Islet of Langerhans (tissue), 1 donor: Measurements from ENCODE around the gene SYNDIG1.

Source experiments
- FAIRE-seq: peaks from one replicate; lab custom pipeline; 2011; peaks lifted over from hg19 to GRCh38; lab: Jason Lieb, UNC

The SYNDIG1 gene

DNA sequence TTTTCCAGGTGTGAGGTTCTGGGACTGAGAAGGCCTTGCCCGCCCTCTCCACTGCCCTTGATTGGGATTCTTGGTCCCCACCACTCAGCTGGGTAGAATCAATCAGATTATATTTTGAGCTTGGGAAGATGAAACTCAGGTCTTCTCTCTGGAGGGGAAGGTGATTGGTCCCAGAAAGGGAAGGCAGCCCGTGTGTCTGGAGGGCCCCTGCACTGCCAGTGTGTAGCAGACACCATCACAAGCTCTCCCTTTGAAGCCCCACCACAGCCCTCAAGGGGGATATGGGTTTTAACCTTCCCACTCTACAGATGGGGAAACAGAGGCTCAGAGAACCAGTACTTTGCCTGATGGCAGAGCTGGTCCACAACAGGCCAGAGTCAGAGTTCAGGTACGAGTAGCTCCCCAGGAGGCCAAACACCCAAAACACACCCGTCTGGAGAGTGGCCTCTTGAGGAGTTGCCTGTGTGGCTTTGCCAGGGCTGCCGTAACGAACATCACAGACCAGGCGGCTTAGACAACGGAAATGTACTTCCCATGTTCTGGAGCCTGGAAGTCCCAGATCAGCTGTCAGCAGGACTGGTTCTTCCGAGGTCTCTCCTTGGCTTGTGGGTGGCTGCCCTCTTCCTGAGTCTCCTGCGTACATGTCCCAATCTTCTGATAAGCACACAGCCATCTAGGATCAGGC, 205.6 kb downstream of the SYNDIG1 start:
- no peak for FAIRE-seq

GRCh38 chr20:24675651-24676352, 206.4 kb downstream of the SYNDIG1 start:
- no peak for FAIRE-seq

DNA sequence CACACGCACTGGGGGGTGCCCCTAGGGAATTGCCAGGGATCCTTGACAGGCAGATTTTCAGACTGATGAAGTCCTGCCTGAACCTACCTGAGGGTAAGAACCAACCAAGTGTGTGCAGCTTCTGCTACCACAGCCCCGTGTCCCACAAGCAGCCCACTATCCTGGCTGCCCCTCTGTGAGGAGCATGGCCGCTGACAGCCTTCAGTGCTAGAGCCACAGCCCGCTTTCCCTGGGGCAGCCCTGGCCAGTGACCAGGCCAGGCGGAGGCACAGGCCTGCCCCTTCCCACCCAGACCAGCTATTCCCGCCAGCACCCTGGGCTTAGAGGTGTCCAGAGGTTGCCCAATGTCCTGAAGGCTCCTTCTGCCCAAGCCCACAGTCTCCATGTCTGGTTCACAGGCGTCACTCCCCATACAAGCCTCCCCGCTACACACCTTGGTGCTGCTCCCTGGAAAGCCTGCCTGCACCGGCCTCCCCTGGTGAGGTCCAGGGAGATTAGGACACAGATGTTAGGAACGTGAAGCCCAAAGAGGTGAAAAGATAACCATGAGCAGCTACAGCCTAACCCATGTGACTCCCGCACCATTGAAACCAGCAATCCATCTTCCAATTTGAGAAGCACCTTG, 207.0 kb downstream of the SYNDIG1 start:
- FAIRE-seq = no peak

GRCh38 chr20:24676978-24677370, 207.5 kb downstream of the SYNDIG1 start:
- no peak for FAIRE-seq

- FAIRE-seq = no peak
These were observed 208.3 kb downstream of the SYNDIG1 start for GRCh38 chr20:24677626-24678315.

DNA sequence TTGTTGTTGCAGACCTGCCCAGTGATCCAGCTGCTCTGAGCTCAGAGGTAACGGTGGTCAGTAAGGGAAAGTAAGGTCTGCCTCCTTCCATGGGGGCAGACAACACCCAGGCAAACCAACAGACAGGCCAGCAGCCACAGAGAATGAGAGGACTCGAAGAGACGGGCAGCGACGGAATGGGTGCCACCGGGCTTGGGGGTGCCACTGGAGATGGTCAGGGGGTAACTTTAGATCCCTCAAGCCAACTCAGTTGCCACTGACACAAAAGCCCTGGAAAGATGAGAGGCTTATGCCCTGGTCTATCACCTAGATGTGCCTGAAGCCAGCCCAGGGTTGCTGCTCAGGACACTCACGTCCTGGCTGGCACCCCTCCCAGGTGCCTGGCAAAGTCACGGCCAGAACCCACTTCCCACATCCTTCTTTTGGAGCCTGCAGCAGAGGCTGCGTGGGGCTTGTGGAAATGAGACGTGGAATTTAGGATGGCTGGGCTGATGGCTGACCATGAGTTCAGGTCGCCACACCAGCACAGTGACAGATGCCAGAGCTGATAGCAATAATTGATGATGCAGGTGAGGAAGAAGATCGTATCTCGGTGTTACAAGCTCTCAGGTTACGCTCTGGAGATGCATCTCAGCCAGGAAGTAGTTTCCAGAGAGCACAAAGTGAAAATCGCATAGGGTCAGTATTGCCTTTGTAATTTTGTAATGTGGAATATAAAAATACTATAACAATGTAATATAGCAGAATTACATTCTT, 209.1 kb downstream of the SYNDIG1 start:
- FAIRE-seq = no peak

DNA sequence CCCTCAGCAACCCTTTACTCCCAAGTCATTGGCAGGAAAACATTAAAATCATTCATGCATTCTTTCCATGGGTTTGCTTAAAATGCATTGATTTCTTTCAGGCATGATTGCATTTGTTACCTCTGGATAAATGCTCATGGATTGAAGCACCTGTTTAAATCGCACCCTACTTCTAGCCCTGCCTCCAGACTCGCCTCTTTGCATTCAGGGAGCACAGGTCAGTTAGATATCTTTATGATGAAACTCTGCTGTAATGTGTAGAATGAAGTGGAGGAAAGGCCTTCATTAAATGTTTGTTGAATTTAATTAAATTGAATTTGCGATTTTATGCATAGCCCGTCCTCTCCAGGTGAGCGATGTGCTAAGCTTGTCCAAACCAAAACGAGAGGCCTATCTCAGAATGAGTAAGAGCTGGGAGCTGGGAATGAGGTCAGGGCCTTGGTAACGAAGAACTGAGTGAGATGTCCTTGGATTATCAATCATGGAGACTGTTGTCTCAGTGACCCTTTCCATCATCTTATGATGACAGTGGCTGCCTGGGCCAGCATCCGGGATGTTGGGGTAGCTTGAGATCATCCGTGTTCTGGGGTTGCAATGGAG, 210.1 kb downstream of the SYNDIG1 start:
- no peak for FAIRE-seq

DNA sequence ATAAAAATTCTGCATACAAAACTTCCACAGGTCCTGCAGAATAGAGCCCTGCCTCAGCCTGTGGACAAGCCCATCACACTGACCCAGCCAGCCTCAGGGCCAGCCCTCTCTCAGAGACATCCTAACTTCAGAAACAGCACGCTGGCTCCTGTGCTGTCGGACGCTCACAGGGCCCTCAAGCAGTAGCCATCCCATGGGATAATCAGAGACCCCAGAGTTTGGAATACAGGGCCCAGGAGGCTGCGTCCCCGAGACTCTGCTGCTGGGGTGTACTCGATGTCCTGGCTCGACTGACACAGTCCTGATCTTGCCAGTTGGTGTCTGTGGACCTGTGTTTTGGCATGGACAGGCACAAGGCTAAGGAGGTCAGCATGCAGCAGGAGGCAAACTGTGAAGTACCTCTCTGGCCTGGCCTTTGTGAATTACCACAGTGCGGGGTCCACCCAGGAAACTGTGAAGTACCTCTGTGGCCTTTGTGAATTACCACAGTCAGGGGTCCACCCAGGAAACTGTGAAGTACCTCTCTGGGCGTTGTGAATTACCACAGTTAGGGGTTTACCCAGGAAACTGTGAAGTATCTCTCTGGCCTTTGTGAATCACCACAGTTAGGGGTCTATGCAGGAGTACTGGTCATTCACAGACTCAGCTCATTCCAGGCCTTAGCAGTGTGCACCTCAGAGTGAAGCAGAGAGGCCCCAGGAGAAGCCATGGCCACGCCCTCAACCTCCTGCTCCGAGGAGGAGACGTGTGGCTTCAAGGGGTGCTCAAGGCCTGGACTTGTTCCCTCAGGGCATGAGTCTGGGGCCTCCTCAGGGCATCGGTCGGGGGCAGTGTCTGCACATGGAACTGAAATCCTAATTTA, 212.4 kb downstream of the SYNDIG1 start:
- FAIRE-seq = no peak

GRCh38 chr20:24682496-24682985, 213.1 kb downstream of the SYNDIG1 start:
- no peak for FAIRE-seq

- no peak for FAIRE-seq
These were observed 214.2 kb downstream of the SYNDIG1 start for GRCh38 chr20:24683676-24684075.

DNA sequence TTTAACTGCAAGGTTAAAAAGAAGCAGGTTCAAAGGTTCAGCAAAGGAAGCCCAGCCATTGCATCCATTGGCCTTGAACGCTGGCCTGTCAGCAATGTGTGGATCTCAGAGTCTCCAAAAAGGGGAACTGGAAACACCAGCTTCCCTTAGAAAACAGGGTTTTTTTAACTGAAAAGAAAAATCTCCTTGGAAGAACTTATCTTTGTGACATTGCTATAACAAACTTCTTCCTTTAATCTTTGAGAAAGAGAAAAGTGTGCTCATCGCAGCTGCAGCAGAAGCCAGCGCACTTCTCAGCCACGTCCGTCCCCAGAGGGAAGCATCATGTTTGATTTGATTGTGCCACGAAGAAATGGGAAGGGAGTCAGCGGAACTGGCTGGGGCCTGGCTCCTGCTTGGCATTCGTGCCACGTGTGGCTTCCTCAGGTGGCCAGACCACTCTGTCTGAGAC, 215.0 kb downstream of the SYNDIG1 start:
- no peak for FAIRE-seq

DNA sequence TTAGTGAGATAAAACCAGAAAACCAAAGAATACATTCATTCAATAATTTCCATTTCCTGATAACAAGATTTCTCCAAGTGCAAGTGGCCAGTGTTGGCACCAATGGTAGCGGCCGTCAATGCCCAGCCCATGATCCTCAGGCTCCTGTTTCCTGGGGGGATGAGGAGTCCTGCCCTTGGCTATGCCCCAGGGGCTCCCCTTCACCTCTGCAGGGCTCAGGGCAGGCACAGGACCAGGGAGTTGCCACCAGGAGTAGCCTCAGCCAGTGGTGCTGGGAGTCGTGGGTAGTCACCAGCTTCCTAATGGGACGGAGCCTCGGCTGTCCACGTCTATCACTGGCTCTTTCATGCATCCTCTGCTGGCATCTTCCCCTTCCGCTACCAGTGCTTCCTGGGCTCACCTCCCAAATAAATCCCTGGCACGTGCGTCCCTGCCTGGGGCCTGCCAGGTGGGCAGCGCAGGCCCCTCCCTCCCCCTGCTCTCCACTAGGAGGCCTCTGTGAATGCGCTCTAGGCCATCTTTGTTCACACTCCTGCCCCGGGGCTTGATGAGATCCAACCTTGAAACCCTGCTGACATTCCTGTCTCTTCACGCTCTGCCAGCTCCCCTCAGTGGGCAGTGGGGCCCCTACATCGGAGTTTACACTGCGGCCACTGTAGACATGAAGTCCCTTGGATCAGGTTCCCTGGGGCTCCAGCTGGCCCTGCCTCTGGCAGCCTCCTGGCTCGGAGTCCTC, 215.7 kb downstream of the SYNDIG1 start:
- FAIRE-seq = no peak

DNA sequence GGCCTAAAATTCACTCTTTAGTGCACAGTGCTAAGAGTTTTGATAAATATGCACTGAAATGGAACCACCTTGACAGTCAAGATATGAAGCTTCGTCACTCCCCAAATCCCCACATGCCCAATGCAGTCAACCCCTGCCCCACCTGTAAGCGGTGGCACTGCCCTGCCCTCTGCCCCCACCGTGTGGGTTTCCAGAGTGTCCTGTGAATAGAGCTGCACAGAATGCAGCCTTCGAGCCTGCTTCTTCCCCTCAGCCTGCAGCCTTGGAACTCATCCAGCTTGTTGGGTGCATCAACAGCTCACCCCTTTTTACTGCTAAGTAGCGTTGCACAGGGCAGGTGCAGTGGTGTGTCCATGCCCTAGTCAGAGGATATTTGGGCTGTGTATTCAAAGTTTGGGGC, 216.3 kb downstream of the SYNDIG1 start:
- no peak for FAIRE-seq

GRCh38 chr20:24686156-24686555, 216.7 kb downstream of the SYNDIG1 start:
- FAIRE-seq = no peak

DNA sequence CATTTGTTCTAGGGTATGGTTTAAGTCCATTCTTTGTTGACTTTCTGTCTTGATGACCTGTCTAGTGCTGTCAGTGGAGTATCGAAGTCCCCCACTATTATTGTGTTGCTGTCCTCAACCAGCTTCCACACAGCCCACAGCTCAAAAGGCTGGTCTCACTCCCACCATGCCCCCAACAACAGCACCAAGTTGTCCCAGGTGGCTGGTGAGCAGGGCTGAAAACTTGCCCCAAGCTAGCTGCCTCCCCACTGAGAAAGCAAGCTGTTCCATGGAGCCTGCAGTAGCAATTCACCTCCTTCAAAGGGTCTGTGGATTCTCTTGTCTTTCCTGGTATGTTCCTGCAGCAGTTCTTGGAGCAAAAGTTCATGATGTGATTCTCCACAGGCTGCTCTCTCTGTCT, 221.0 kb downstream of the SYNDIG1 start:
- FAIRE-seq = no peak

- no peak for FAIRE-seq
These were observed 222.5 kb downstream of the SYNDIG1 start for GRCh38 chr20:24691901-24692351.

DNA sequence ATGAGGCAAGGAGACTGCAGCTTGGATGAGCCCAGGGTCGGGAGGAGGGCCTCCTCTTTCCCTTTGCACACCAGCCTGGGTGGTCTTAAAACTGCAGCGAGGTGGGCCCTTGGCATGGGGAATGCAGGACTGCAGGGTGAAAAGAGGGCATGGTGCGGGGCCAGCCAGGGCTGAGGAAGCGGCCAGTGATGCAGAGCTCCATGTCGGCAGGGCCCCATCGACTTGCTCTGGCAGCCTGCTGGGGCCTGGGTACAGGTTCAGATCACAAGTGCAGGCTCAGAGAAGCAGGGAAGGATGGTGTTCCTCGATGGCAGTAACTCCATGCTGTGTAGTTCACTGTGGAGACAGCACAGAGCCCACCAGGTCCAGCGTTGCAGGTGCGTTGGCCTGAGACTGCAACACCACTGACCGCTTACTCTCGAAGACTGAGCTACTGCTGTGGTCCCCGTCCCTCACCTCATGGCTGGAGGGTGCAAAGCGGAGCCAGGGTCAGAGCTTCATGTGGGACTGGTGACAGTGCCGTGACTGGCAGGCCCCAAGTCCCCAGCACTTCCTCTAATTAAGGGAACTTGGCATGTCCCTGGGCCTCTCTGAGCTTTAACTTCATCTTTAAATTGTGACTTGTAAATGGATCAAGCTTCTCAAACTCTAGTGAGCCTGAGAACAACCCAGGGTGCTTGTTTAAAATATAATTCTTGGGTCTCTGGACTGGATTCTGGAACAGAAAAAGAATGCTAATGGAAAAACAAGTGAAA, 223.2 kb downstream of the SYNDIG1 start:
- no peak for FAIRE-seq

- no peak for FAIRE-seq
These were observed 224.2 kb downstream of the SYNDIG1 start for GRCh38 chr20:24693466-24694156.
